ENCODE measurements around the gene DCST2. TPM values are rescaled to one million over a fixed set of nuclear protein-coding genes. Genes with fewer than 3 reads are reported as not detected.

The DCST2 gene
- total RNA-seq, 1 donor from 2014 or later, result 5.5 TPM

DNA sequence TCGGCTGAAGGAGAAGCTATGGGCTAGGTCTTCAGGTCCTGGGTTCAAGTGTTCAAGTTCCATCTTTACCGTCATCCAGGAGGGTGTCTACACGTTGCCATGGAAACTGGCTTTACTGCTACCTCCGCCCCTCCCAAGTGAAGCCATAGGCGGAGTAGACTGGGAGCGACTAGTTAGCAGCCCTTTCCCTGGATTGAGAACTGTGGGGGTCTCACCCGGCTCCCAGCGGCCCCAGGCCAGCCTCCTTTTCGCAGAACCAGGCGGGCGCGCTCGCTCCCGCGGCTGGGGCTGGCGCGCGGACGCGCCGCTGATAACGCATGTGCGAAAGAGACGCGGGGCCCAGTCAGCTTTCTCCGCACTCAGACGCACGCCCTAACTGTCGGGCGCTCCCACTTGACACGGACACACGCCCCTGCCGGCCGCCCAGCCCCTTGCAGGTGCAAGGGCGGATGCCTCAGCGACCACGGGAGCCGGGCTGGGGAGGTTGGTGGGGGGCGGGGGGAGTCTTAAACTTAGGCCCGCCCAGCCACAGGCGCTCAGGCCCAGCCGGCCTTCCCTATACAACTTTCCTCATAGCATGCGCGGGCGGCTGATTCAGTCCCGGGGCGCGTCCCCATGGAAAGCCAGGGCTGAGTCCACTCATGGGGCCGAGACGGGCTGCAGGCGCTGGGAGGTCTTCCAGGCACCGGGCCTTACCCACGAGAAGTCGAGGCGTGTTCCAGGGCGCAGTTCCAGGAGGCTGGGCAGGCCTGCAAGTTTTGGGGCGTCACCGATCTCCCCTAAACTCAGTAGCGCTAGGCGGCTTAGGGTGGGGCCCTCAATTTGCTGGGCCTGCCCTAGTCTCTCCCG, 37.4 kb upstream of the DCST2 start:
- DNase-seq (ENCODE audit: low spot score) (peak; percentile 85), ATAC-seq (peak; percentile 84)
- intact Hi-C loops (cut with DNase I), result no loop called here

DNA sequence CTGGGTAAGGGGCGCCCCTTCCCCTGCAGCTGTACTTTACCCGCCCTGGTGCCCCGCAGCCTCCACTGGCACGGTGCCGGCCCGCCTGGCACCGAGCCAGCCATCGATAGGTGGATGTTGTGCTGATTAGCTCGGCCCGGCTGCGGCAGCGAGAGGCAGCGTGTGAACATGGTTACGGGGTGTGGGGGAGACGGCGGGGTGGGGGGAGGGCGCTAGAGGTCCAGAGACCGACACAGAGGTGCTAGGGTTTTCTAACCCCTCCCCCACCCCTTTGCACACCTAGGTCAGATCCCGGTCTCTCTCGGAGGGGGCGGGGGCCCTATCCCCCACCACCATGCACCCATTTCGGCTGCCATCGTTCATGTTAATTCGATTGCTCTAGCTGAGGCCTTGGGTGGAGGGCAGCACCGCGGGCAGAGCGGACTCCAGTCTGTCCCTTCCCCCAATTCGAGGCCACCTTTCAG, 36.6 kb upstream of the DCST2 start:
- intact Hi-C loops (cut with DNase I), result no loop called here
- DNase-seq (ENCODE audit: low spot score) (no peak), ATAC-seq (peak; percentile 2)

DNA sequence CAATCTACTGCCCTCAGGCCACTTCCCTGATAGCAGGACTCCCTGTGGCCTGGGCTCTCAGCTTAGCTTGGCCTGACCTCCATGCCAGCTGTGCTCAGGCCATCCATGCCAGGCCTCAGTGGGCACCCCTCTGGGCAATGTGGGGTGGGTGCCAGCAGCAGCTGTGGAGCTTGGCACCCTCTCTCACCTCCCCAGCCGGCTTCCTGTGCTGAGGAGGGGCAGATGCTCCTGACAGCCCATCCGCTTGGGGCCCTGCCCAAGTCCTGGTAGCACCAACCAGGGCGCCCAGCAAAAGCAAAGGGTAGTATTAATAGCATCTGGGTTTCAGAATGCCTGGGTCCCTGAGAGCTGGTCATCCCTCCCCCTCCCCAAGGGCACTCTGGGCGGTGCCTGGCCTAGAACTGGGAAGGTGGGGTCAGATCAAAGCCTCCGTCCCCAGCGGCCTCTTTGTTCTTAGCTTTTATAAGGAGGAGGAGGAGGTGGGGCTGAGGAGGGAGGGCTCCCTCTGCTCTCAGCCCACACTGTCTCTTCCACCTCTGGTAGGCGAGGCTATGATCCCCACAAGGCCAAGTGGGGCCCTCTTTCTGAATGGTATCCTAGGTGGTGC, 36.1 kb upstream of the DCST2 start:
- ATAC-seq (peak; percentile 6), DNase-seq (ENCODE audit: low spot score) (no peak)
- intact Hi-C loops (cut with DNase I), result no loop called here

DNA sequence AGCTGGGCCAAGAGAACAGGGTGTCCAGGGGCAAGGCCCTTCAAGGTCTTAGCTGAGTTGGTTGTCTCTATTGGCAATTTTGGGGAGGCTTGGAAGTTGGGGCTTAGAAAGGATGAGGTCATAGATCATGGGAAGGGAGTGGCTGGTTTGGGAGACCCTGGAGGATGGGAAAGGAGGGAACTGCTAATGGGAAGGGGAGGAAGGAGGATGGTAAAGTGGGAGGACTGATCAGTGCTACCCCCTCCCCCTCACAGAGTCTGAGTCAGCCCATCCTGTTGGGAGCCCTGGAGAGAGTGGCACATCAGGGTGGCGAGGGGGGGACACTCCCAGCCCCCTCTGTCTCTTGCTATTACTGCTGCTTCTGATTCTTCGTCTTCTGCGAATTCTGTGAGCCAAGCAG, 35.0 kb upstream of the DCST2 start:
- intact Hi-C loops (cut with DNase I), result no loop called here
- DNase-seq (ENCODE audit: low spot score) (no peak), ATAC-seq (no peak)

DNA sequence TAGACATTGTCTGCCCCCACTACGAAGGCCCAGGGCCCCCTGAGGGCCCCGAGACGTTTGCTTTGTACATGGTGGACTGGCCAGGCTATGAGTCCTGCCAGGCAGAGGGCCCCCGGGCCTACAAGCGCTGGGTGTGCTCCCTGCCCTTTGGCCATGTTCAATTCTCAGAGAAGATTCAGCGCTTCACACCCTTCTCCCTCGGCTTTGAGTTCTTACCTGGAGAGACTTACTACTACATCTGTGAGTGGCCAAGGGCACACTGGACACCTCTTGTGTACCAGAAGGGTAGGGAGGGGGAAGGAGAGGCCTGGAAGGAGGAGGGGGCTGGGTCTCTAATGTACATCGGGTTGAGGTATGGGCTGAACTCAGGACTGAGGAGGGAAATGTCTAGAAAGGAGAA, 33.2 kb upstream of the DCST2 start:
- intact Hi-C loops (cut with DNase I), result no loop called here
- DNase-seq (ENCODE audit: low spot score) (no peak), ATAC-seq (no peak)

DNA sequence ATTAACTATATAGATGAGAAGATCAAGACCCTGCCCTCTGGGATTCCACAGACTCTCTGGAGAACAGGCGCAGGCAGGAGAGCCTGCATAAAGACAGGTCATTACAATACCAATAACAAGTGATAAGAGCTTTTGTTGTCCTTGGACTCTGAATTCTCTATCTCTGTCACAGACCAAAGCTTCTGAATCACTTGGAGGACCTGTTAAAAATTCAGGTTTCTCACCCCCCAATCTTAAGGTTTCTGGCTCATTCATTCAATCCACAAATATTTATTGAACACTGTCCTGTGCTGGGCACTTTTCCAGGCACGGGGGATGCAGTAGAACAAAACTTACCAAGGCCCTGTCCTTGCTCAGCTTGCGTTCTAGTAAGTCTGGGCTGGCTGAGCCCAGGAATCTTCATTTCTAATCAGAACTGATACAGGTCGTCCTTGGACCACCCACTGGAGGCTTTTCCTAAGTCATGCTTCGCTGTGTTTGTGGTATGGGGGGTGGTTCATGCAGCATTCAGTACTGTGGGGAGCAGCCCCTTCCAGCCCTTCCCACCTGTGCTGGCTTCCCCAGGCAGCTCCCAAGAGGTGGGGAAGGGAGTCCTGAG, 31.4 kb upstream of the DCST2 start:
- intact Hi-C loops (cut with DNase I), result no loop called here
- ATAC-seq (no peak), DNase-seq (ENCODE audit: low spot score) (no peak)

DNA sequence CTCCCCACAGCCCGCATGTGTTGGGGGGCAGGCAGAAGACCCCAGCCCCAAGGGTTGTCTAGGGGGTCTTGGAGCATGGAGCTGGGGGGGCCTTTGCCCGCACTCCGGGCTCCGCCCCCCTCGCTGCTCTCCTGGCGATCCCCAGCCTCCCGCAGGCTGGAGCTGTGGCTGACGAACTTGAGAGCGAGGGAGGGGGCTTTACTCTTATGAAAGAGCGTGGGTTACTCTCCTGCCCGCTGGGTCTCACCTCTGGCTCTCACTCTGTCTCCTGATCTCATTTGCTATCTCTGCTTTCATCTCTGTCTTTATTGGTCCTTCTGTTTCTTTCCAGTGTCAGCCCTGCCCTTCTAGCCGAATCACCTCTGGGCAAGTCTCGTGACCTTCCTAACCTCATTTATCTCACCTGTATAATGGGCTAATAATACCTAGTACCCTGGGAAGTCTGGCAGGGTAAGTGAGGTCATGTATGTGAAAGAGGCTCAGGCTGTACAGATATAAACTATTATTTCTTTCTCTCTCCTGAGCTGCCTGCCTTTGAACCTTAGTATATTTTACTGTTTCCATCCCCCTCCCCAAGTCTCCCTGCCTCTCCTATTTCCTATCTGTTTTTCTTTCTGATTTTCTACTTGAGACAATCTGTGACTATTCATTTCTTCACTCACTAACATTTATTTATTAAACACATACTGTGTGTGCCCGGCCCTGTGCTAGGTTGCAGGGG, 30.7 kb upstream of the DCST2 start:
- intact Hi-C loops (cut with DNase I), result no loop called here
- ATAC-seq (peak; percentile 1), DNase-seq (ENCODE audit: low spot score) (no peak)

DNA sequence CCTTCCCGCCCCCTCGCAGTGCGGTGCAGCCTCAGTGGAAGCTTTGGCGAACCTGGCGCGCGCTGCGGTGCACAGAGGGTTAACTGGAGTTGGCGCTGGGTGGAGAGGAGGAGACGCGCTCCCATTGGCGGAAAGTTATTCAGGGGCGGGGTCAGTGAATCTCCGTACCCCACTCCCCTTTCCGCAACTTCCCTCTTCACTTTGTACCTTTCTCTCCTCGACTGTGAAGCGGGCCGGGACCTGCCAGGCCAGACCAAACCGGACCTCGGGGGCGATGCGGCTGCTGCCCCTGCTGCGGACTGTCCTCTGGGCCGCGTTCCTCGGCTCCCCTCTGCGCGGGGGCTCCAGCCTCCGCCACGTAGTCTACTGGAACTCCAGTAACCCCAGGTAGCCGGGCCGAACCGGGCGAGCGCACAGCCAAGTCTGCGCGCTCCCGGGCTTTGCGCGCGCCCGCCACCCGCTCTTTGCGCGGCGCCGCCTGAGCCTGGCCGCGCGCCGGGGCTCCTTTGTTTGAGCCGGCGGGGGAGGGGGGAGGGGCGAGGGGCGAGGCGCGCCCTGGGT, 30.0 kb upstream of the DCST2 start, which contains the start of gene EFNA4:
TSS of gene EFNA4 (plus strand) at position 191 of the 561 bp plus-strand sequence. CDS start at position 275, 84 bp downstream.
- intact Hi-C loops (cut with DNase I), result no loop called here
- peak; percentile 87 for ATAC-seq
- DNase-seq (ENCODE audit: low spot score), result peak; percentile 91

DNA sequence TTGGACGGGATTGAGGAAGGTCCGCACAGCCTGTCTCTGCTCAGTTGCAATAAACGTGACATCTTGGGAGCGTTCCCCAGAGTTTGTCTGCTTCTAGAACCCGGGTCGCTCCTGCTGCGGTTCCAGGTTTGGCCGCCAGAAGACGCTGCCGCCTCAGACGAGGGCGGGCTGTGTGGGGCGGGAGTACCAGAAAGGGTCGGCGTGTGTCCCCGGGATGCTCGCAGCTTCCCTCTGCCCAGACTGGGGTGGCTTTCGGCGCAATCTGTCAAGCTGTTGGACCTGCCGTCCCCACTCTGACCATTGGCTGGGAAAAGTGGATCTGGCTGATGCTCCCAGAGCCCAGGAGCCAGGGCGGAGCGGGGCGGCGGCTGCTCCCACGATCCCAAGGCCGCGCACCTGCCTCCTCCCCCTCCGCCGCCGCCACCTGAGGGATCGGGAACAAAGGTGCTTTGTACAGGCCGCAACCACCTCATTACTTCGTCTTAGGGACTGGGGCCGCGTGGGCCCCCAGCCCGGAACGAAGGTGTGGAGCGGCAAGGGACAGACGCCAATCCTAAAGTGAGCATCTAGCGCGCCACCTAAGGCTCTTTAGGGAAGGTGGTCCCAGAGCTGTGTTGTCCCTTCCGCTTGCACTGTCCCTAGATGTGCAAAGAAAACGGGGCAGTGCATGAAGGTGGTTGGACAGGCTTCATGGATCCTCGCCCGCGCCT, 29.3 kb upstream of the DCST2 start:
- DNase-seq (ENCODE audit: low spot score) (no peak), ATAC-seq (peak; percentile 64)
- intact Hi-C loops (cut with DNase I), result no loop called here

DNA sequence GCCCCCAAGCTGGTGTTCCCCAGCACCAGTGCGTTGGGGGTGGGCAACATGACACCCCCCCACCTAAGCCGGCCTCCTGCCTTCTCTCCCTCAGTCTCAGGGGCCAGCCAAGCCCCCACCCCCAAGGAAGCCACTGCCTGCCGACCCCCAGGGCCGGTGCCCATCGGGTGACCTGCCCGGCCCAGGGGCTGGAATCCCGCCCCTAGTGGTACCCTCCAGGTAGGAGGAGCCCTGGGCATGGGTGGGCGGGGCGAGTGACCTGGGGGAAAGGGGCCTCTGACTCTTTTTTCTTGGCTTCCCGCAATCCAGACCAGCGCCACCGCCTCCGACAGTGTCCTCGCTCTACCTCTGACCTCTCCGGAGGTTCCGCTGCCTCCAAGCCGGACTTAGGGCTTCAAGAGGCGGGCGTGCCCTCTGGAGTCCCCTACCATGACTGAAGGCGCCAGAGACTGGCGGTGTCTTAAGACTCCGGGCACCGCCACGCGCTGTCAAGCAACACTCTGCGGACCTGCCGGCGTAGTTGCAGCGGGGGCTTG, 28.6 kb upstream of the DCST2 start:
- ATAC-seq, result peak; percentile 7
- DNase-seq (ENCODE audit: low spot score), result no peak
- intact Hi-C loops (cut with DNase I), result no loop called here

DNA sequence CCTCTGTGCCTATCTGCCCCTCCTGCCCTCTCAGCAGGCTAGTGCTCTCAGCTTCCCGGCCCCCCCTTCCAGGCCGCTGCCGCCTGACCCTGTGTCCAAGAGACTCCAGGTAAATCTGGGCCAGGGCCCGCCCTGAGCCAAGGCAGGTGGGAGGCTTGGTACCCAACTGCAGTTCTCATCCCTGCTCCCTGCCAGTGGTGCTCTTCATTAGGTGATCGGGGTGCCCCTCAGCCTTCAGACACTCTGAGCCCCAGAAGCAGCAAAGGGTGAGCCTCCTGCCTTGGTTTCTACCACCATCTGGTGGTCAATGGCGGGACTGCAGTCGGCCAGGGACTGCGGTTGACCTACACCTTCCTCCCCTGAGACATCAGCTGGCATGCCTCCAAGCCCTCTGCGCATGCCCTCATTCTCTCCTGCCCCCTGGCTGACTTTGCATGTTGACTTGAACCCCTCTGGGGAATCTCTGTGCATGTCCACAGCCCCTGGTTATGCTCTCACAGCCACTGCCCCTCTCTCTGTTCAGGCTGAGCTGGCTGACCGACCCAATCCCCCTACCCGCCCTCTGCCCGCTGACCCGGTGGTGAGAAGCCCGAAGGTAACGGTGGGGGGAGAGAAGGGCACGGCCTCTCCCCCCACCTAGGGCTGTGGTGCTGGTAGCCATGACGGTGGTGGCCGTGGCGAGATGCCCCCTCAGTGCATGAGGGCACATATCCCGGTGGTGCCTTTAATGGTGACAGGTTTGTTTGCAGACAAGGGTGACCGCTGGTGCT, 28.0 kb upstream of the DCST2 start:
- intact Hi-C loops (cut with DNase I), result no loop called here
- DNase-seq (ENCODE audit: low spot score), result peak; percentile 96
- peak; percentile 78 for ATAC-seq

DNA sequence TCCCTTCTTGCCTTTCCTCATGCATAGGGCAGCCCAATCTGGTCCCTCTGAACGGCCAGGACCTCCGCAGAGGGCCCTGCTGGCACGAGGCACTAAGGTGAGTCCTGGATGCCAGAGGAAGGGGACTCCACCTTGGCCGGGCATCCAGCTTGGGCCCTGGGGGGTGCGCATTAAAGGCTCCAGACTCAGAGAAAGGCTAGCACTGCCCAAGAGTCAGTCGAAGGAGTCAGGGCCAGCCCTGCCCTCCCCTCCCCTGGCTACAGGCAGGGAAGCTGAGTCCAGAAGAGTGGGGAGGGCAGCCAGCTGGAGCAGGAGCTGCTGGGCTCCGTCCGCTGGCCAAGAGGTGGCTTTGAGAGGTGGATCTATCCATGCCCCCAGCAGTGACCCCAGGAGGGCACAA, 27.2 kb upstream of the DCST2 start:
- DNase-seq (ENCODE audit: low spot score) (no peak), ATAC-seq (no peak)
- intact Hi-C loops (cut with DNase I), result no loop called here

DNA sequence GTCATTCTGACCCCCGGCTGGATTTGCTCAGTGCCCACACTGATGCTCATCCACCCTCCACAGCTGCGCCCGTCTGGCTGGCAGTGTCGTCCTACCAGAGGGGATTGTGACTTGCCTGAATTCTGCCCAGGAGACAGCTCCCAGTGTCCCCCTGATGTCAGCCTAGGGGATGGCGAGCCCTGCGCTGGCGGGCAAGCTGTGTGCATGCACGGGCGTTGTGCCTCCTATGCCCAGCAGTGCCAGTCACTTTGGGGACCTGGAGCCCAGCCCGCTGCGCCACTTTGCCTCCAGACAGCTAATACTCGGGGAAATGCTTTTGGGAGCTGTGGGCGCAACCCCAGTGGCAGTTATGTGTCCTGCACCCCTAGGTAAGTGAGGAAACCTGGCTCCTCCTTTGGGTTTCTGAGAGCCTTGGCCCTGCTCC, 24.2 kb upstream of the DCST2 start:
- ATAC-seq (no peak), DNase-seq (ENCODE audit: low spot score) (no peak)
- intact Hi-C loops (cut with DNase I), result loop anchor here (10.0 kb wide), 1 partner anchor 103 kb away; the partner anchor contains the start of gene PBXIP1

DNA sequence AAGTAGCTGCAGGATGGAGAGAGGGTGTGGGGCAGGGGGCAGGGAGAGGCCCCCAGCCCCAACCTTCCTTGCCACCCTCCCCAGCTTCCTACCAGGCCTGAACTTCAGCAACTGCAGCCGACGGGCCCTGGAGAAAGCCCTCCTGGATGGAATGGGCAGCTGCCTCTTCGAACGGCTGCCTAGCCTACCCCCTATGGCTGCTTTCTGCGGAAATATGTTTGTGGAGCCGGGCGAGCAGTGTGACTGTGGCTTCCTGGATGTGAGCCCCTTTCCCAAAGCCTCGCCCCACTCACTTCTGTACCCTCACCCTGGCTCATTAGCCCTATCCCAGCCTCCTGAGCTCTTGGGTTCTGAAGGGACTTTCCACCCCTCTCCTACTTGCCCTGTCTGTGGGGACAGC, 23.5 kb upstream of the DCST2 start:
- no peak for DNase-seq (ENCODE audit: low spot score)
- intact Hi-C loops (cut with DNase I), result loop anchor here (10.0 kb wide), 1 partner anchor 102 kb away; the partner anchor contains the start of gene PBXIP1
- no peak for ATAC-seq

DNA sequence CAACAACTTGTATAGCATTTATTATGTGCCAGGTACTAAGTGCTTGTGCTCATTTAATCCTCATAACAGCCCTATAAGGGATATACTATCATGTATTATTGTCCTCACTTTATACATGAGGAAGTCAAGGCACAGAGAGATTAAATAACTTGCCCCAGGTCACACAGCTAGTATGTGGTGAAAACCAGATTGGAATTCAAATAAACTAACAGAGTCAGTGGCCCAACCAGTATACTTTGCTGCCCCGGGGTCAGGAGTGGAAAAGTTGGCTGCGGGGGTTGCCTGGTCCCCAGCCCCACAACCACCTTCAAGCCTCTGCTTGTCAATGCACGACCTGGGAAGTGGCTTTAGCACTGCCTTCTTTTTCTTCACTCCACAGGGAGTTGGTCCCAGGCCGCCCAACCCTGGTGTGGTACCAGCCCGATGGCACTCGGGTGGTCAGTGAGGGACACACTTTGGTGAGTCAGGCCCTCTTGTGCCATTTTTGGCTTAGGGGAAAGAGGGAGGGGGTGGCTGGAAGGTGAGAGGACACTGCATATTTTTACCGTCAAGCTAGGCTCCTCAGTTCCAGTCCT, 20.0 kb upstream of the DCST2 start:
- intact Hi-C loops (cut with DNase I), result loop anchor here (10.0 kb wide), 1 partner anchor 99 kb away; the partner anchor contains the start of gene PBXIP1
- ATAC-seq (no peak), DNase-seq (ENCODE audit: low spot score) (no peak)

DNA sequence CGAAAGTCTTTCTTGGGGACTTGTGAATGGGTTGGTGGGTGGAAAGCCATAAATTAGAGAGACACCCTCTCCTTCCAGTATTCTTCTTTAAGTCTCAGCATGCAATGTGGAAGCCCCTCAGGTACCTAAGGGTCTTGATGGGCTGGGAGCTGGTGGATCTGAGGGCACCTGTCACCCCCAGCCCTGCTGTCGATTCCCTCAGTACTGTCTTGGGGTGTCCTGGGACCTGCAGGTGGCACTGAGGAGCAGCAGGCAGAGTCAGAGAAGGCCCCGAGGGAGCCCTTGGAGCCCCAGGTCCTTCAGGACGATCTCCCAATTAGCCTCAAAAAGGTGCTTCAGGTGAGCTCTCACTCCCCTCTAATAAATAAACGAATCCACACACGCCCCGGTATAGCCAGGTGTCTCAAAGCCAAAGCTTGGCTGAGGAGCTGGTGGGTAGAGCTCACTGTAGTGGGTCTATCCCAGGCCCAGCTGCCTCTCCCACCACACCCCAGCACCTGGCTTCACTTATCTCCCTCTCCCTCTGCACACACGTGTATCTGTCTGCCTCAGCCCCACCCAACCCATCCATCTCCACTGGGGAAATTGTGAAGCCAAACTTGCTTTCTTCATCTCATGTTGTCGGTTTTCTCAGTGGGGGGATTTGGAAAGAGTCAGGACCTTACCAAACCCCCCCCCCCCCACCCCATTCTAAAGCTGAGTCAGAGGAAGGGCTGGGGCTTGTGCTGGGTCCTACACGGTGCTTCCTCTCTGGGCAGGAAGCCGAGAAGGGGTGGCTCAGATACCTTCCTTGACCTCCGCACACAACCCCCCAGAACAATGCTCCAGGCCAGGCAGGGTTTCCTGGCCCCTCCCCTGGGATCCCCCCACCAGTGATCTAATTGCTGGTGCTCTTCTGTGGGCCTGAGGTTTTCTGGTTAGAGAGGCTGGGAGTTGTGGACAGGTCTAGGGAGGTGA, 19.1 kb upstream of the DCST2 start:
- DNase-seq (ENCODE audit: low spot score), result no peak
- ATAC-seq, result no peak
- intact Hi-C loops (cut with DNase I), result loop anchor here (1.0 to 10.0 kb wide), 2 partner anchors 98 to 493 kb away; partner anchors contain the start of gene PBXIP1

Data from sciatic nerve (tissue), 2 donors.